ENCODE results near the gene ADH4. TPM values are rescaled to one million over a fixed set of nuclear protein-coding genes. Genes with fewer than 3 reads are reported as not detected.

ADH4 gene
- total RNA-seq, 2 experiments from 2014 or later, result not detected

GRCh38 chr4:99156992-99157391 lies 12.9 kb upstream of the ADH4 start:
- CTCF ChIA-PET, result no interaction called here
- Mint-ChIP-seq H3K27ac (no peak overlapping the region), H3K36me3 (no peaks in the 10 kb centered on the region), H3K27me3 (no peaks in the 10 kb centered on the region), H3K4me1 (ENCODE audit: low read depth) (no peaks in the 10 kb centered on the region), H3K4me3 (no peak overlapping the region), H3K9me3 (no peaks in the 10 kb centered on the region)
- POLR2A ChIA-PET, result no interaction called here
- no peak for DNase-seq
- intact Hi-C loops (cut with micrococcal nuclease), result no loop called here

- peaks cover 2% of the 10 kb centered on the region for H3K9me3 Mint-ChIP-seq
- DNase-seq, result no peak
- H3K27ac Mint-ChIP-seq, result no peak overlapping the region
- intact Hi-C loops (cut with micrococcal nuclease), result no loop called here
- H3K4me1 Mint-ChIP-seq (ENCODE audit: low read depth), result no peaks in the 10 kb centered on the region
- ChIA-PET POLR2A (no interaction called here), CTCF (no interaction called here)
- H3K4me3 Mint-ChIP-seq, result no peak overlapping the region
- no peaks in the 10 kb centered on the region for H3K36me3 Mint-ChIP-seq
- H3K27me3 Mint-ChIP-seq, result no peaks in the 10 kb centered on the region
Observed at GRCh38 chr4:99154658-99155342, 10.7 kb upstream of the ADH4 start.

- Mint-ChIP-seq H3K36me3 (no peaks in the 10 kb centered on the region), H3K27me3 (no peaks in the 10 kb centered on the region), H3K27ac (no peak overlapping the region), H3K9me3 (peaks cover 2% of the 10 kb centered on the region), H3K4me1 (ENCODE audit: low read depth) (no peaks in the 10 kb centered on the region), H3K4me3 (no peak overlapping the region)
- no peak for DNase-seq
- CTCF ChIA-PET, result interaction anchor here (0.6 kb wide), 1 partner anchor 201 kb away, joined by 3 read pairs; the partner anchor contains the start of gene ADH1C
- POLR2A ChIA-PET, result no interaction called here
- intact Hi-C loops (cut with micrococcal nuclease), result no loop called here
Observed at GRCh38 chr4:99151995-99152394, 7.9 kb upstream of the ADH4 start.

GRCh38 chr4:99151452-99151851 lies 7.4 kb upstream of the ADH4 start:
- intact Hi-C loops (cut with micrococcal nuclease), result no loop called here
- Mint-ChIP-seq H3K4me3 (no peak overlapping the region), H3K36me3 (no peaks in the 10 kb centered on the region), H3K27ac (no peak overlapping the region), H3K27me3 (no peaks in the 10 kb centered on the region), H3K4me1 (ENCODE audit: low read depth) (no peaks in the 10 kb centered on the region), H3K9me3 (peaks cover 2% of the 10 kb centered on the region)
- CTCF ChIA-PET, result interaction anchor here (0.6 kb wide), 1 partner anchor 201 kb away, joined by 3 read pairs; the partner anchor contains the start of gene ADH1C
- no peak for DNase-seq
- POLR2A ChIA-PET, result no interaction called here

GRCh38 chr4:99149426-99150019 lies 5.4 kb upstream of the ADH4 start:
- no peaks in the 10 kb centered on the region for H3K36me3 Mint-ChIP-seq

GRCh38 chr4:99148550-99148949 lies 4.5 kb upstream of the ADH4 start:
- no peaks in the 10 kb centered on the region for H3K4me1 Mint-ChIP-seq (ENCODE audit: low read depth)
- no peak overlapping the region for H3K4me3 Mint-ChIP-seq
- CTCF ChIA-PET, result no interaction called here
- peaks cover 2% of the 10 kb centered on the region for H3K9me3 Mint-ChIP-seq
- no peak for DNase-seq
- no peaks in the 10 kb centered on the region for H3K36me3 Mint-ChIP-seq
- no peaks in the 10 kb centered on the region for H3K27me3 Mint-ChIP-seq
- POLR2A ChIA-PET, result no interaction called here
- H3K27ac Mint-ChIP-seq, result no peak overlapping the region
- intact Hi-C loops (cut with micrococcal nuclease), result no loop called here

More at GRCh38 chr4:99149426-99150019, 5.4 kb upstream of the ADH4 start:
- CTCF ChIA-PET, result no interaction called here
- no peak overlapping the region for H3K27ac Mint-ChIP-seq
- peaks cover 2% of the 10 kb centered on the region for H3K9me3 Mint-ChIP-seq
- H3K4me3 Mint-ChIP-seq, result no peak overlapping the region
- no peaks in the 10 kb centered on the region for H3K27me3 Mint-ChIP-seq
- no peak for DNase-seq
- POLR2A ChIA-PET, result no interaction called here
- intact Hi-C loops (cut with micrococcal nuclease), result no loop called here
- no peaks in the 10 kb centered on the region for H3K4me1 Mint-ChIP-seq (ENCODE audit: low read depth)

- no peak overlapping the region for H3K4me3 Mint-ChIP-seq
- intact Hi-C loops (cut with micrococcal nuclease), result no loop called here
- no peak for DNase-seq
- H3K4me1 Mint-ChIP-seq (ENCODE audit: low read depth), result no peaks in the 10 kb centered on the region
- H3K36me3 Mint-ChIP-seq, result no peaks in the 10 kb centered on the region
- no peaks in the 10 kb centered on the region for H3K27me3 Mint-ChIP-seq
- CTCF ChIA-PET, result interaction anchor here (0.9 kb wide), 1 partner anchor 9 kb away, joined by 3 read pairs; no protein-coding TSS in a partner anchor
- POLR2A ChIA-PET, result no interaction called here
- H3K9me3 Mint-ChIP-seq, result no peaks in the 10 kb centered on the region
- H3K27ac Mint-ChIP-seq, result no peak overlapping the region
Observed at GRCh38 chr4:99144587-99144986, 490 bp upstream of the ADH4 start.

GRCh38 chr4:99136329-99136728 lies 7.8 kb downstream of the ADH4 start:
- H3K27ac Mint-ChIP-seq, result no peak overlapping the region
- no peak overlapping the region for H3K4me3 Mint-ChIP-seq
- ChIA-PET POLR2A (no interaction called here), CTCF (no interaction called here)
- intact Hi-C loops (cut with micrococcal nuclease), result no loop called here
- peaks cover 2% of the 10 kb centered on the region for H3K27me3 Mint-ChIP-seq
- H3K4me1 Mint-ChIP-seq (ENCODE audit: low read depth), result no peaks in the 10 kb centered on the region
- no peak for DNase-seq
- H3K9me3 Mint-ChIP-seq, result no peaks in the 10 kb centered on the region
- H3K36me3 Mint-ChIP-seq, result no peaks in the 10 kb centered on the region

- DNase-seq, result no peak
- no peaks in the 10 kb centered on the region for H3K36me3 Mint-ChIP-seq
- H3K27me3 Mint-ChIP-seq, result peaks cover 2% of the 10 kb centered on the region
- H3K4me3 Mint-ChIP-seq, result no peak overlapping the region
- POLR2A ChIA-PET, result no interaction called here
- no peaks in the 10 kb centered on the region for H3K4me1 Mint-ChIP-seq (ENCODE audit: low read depth)
- CTCF ChIA-PET, result interaction anchor here (0.7 kb wide), 1 partner anchor 9 kb away, joined by 3 read pairs; the partner anchor contains the start of gene ADH4
- intact Hi-C loops (cut with micrococcal nuclease), result no loop called here
- no peak overlapping the region for H3K27ac Mint-ChIP-seq
- no peaks in the 10 kb centered on the region for H3K9me3 Mint-ChIP-seq
Observed at GRCh38 chr4:99135541-99136162, 8.4 kb downstream of the ADH4 start.

GRCh38 chr4:99134586-99134985 lies 9.5 kb downstream of the ADH4 start:
- Mint-ChIP-seq H3K27me3 (peaks cover 2% of the 10 kb centered on the region), H3K36me3 (no peaks in the 10 kb centered on the region), H3K9me3 (no peaks in the 10 kb centered on the region), H3K4me3 (no peak overlapping the region), H3K27ac (no peak overlapping the region), H3K4me1 (ENCODE audit: low read depth) (no peaks in the 10 kb centered on the region)
- ChIA-PET POLR2A (no interaction called here), CTCF (no interaction called here)
- DNase-seq, result no peak
- intact Hi-C loops (cut with micrococcal nuclease), result no loop called here

GRCh38 chr4:99131378-99131777 lies 12.7 kb downstream of the ADH4 start:
- ChIA-PET POLR2A (no interaction called here), CTCF (no interaction called here)
- no peak for DNase-seq
- H3K4me1 Mint-ChIP-seq (ENCODE audit: low read depth), result no peaks in the 10 kb centered on the region
- no peaks in the 10 kb centered on the region for H3K9me3 Mint-ChIP-seq
- no peaks in the 10 kb centered on the region for H3K36me3 Mint-ChIP-seq
- peaks cover 3% of the 10 kb centered on the region for H3K27me3 Mint-ChIP-seq
- H3K4me3 Mint-ChIP-seq, result no peak overlapping the region
- intact Hi-C loops (cut with micrococcal nuclease), result no loop called here
- H3K27ac Mint-ChIP-seq, result no peak overlapping the region

- DNase-seq, result no peak
- POLR2A ChIA-PET, result no interaction called here
- Mint-ChIP-seq H3K4me1 (ENCODE audit: low read depth) (no peaks in the 10 kb centered on the region), H3K4me3 (no peak overlapping the region), H3K27me3 (peaks cover 1% of the 10 kb centered on the region), H3K36me3 (no peaks in the 10 kb centered on the region), H3K9me3 (no peaks in the 10 kb centered on the region), H3K27ac (no peak overlapping the region)
- intact Hi-C loops (cut with micrococcal nuclease), result no loop called here
- CTCF ChIA-PET, result no interaction called here
Observed at GRCh38 chr4:99126376-99126775, 17.7 kb downstream of the ADH4 start.

GRCh38 chr4:99121008-99121407 lies 23.1 kb downstream of the ADH4 start:
- no peak overlapping the region for H3K27ac Mint-ChIP-seq
- no peak overlapping the region for H3K4me3 Mint-ChIP-seq
- no peaks in the 10 kb centered on the region for H3K36me3 Mint-ChIP-seq
- H3K27me3 Mint-ChIP-seq, result peaks cover 1% of the 10 kb centered on the region
- intact Hi-C loops (cut with micrococcal nuclease), result no loop called here
- ChIA-PET POLR2A (no interaction called here), CTCF (interaction anchor here (2.0 kb wide), 1 partner anchor 342 kb away, joined by 9 read pairs; no protein-coding TSS in a partner anchor)
- H3K4me1 Mint-ChIP-seq (ENCODE audit: low read depth), result peaks cover 2% of the 10 kb centered on the region
- no peaks in the 10 kb centered on the region for H3K9me3 Mint-ChIP-seq
- no peak for DNase-seq

Data from activated CD4-positive, alpha-beta memory T cell treated with anti-CD3 and anti-CD28 coated beads for 36 hours (primary cell).